Measurements from ENCODE around the gene ATG9A. TPM values are rescaled to one million over a fixed set of nuclear protein-coding genes. Genes with fewer than 3 reads are reported as not detected.

ATG9A gene
- total RNA-seq, 2 donors from 2014 or later: 21.0 to 27.7 TPM

DNA sequence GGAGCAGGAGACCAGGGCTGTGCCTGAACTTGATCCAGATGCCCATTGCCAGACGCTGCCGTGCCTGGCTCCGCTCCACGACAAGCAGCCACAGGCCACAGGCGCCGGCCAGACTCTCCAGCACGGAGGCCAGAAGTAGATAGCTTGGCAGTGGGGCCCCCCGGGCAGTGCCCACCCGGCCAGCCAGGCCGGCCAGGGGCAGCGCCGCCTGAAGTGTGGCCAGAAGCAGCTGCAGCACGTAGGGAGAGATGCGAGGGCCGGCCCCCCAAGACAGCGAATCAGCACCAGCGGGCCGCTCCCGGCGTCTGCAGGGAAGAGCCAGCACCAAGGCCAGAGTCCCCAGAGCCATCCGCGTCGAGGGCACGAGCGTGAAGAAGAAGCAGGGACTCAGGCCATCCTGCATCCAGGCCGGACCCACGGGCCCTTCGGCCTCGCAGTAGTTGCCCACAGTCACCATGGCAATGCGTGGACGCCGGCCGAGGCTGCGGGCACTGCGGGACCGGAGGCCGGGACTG, 11.2 kb downstream of the ATG9A start:
- intact Hi-C loops (cut with DNase I): no loop called here
- TF ChIP-seq, protein P1, sequence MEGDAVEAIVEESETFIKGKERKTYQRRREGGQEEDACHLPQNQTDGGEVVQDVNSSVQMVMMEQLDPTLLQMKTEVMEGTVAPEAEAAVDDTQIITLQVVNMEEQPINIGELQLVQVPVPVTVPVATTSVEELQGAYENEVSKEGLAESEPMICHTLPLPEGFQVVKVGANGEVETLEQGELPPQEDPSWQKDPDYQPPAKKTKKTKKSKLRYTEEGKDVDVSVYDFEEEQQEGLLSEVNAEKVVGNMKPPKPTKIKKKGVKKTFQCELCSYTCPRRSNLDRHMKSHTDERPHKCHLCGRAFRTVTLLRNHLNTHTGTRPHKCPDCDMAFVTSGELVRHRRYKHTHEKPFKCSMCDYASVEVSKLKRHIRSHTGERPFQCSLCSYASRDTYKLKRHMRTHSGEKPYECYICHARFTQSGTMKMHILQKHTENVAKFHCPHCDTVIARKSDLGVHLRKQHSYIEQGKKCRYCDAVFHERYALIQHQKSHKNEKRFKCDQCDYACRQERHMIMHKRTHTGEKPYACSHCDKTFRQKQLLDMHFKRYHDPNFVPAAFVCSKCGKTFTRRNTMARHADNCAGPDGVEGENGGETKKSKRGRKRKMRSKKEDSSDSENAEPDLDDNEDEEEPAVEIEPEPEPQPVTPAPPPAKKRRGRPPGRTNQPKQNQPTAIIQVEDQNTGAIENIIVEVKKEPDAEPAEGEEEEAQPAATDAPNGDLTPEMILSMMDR (IDR thresholded peaks at IDR 0.05): no peak
- TF ChIP-seq POLR2A (IDR thresholded peaks at IDR 0.05): no peak
- Histone ChIP-seq H3K4me3 (peak overlapping the region in 1 of 2 donors; percentile 1), H3K27ac (peak overlapping the region; percentile 68 to 92 (median 90)), H3K36me3 (replicated peaks in 1 of 2; ENCODE audit: insufficient read depth in 1 of 2, low read depth in 2 of 2) (peaks cover 3 to 11% of the 10 kb centered on the region in 2 donors), H3K4me1 (peaks cover 31% of the 10 kb centered on the region), H3K9me3 (no peaks in the 10 kb centered on the region), H3K27me3 (no peaks in the 10 kb centered on the region)
- WGBS, 2 donors: 0 to 1% methylated on average over 16 to 37 of the region's 37 CpGs
- ATAC-seq (peak; percentile 52), DNase-seq (peak; percentile 66 to 75 (median 71))

DNA sequence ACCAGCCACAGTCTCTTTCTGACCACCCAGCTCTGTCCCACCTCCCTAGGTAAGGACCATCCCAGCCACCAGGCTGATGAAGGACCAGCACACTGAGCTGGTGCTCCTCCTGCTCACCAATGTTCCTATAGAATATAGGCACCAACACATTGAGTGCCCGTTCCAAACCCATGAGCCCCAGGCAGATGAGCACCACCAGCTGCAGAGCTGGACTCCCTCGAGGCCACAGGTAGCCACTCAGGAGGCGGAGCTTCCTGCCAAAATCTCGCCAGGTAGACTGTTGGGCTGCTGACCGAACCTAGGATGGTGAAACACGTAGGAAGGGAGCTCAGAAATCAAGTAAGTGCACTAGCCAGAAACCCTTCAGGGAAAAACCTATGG, 12.9 kb downstream of the ATG9A start:
- no peaks in the 10 kb centered on the region for H3K27me3 ChIP-seq
- H3K9me3 ChIP-seq: no peaks in the 10 kb centered on the region
- H3K4me1 ChIP-seq: peaks cover 31% of the 10 kb centered on the region
- H3K27ac ChIP-seq: no peak overlapping the region
- TF ChIP-seq POLR2A (IDR thresholded peaks at IDR 0.05): no peak
- TF ChIP-seq, protein P1 (IDR thresholded peaks at IDR 0.05): no peak
- no peak for DNase-seq
- WGBS, 2 donors: 85 to 92% methylated on average over 2 to 6 of the region's 6 CpGs
- ATAC-seq: no peak
- H3K36me3 ChIP-seq (replicated peaks in 1 of 2; ENCODE audit: insufficient read depth in 1 of 2, low read depth in 2 of 2): peaks cover 0 to 4% of the 10 kb centered on the region in 2 donors
- intact Hi-C loops (cut with DNase I): no loop called here
- H3K4me3 ChIP-seq: no peak overlapping the region

DNA sequence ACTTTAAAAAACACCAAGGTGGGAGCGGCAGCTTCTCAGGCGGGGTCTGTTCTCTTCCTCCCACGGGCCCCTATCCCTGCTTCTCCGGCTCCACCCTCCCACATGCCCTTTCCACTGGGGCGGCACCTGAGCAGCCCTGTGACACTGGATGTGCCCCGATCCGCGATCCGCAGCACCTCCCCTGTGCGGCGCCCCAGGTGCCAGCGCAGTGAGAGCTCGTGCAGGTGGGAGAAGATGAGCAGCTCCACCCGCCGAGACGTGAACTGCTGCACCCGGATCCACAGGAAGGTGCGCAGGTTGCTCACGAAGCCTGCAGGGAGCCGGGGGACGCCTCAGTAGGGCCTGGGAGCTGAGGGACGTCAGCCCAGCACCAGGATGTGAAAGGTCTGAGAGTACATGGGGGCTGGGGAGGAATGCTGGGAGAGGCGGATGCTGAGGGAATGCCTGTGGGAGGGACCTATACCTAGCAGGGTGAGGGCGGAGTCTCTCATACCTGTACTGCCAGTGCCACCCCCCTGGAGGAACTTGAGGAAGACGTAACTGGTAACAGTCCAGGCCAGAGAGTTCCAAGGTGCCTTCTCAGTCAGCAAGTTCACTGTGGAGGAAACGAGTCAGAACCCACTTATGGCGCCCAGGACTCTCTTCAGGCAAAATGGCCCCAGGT, 13.4 kb downstream of the ATG9A start:
- intact Hi-C loops (cut with DNase I): no loop called here
- no peak overlapping the region for H3K4me3 ChIP-seq
- DNase-seq: no peak
- 90 to 94% methylated on average over 19 to 27 of the region's 27 CpGs for WGBS, 2 donors
- H3K9me3 ChIP-seq: no peaks in the 10 kb centered on the region
- no peak for ATAC-seq
- H3K27ac ChIP-seq: no peak overlapping the region
- TF ChIP-seq, protein P1 (IDR thresholded peaks at IDR 0.05): no peak
- TF ChIP-seq POLR2A (IDR thresholded peaks at IDR 0.05): no peak
- no peaks in the 10 kb centered on the region for H3K27me3 ChIP-seq
- peaks cover 31% of the 10 kb centered on the region for H3K4me1 ChIP-seq
- peaks cover 0 to 2% of the 10 kb centered on the region in 2 donors for H3K36me3 ChIP-seq (replicated peaks in 1 of 2; ENCODE audit: insufficient read depth in 1 of 2, low read depth in 2 of 2)

DNA sequence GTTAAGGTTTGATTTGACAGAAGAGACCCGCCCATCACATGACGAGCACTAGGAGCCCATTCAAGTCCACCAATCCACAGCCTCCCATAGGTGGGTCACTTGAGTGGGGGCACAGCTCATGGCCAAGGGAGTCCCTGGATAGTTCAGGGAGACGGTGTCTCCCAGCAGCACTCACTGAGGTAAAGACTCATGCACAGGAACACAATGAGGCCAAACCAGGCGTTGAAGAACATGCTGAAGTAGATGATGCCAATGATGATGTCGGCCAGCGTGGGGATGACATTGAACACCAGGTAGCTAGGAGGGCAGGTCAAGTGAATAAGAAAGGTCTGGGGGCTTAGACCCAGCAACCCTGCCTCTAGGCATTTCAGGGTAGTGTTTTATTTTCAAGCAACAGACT, 14.7 kb downstream of the ATG9A start:
- intact Hi-C loops (cut with DNase I): no loop called here
- no peak overlapping the region for H3K4me3 ChIP-seq
- H3K36me3 ChIP-seq (replicated peaks in 1 of 2; ENCODE audit: insufficient read depth in 1 of 2, low read depth in 2 of 2): peaks cover 0 to 2% of the 10 kb centered on the region in 2 donors
- peaks cover 28% of the 10 kb centered on the region for H3K4me1 ChIP-seq
- no peaks in the 10 kb centered on the region for H3K9me3 ChIP-seq
- WGBS, 2 donors: 86 to 89% methylated on average over 6 of the region's 6 CpGs
- no peak for TF ChIP-seq POLR2A (IDR thresholded peaks at IDR 0.05)
- no peaks in the 10 kb centered on the region for H3K27me3 ChIP-seq
- DNase-seq (no peak), ATAC-seq (no peak)
- no peak overlapping the region for H3K27ac ChIP-seq

DNA sequence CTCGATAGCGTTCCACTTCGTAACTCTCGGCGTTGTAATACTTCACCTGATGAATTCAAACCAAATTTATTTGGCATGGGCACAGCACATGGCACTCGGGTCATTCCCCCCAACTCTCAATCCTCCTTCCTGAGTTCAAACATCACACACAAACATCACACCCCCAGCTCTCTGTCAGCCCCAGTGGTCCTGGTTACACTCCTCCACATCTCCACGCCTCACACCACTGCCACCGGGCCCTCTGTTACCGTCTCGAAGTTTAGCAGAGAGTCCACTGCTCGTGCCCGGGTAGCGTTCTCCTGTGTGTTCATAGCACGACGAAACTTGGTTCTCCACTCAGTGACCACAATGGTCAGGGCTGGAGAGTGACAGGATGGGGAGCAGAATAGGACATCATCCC, 15.3 kb downstream of the ATG9A start:
- WGBS, 2 donors: 94 to 95% methylated on average over 15 of the region's 15 CpGs
- no peaks in the 10 kb centered on the region for H3K9me3 ChIP-seq
- ATAC-seq (no peak), DNase-seq (peak in 1 of 4 donors; percentile 5)
- H3K27me3 ChIP-seq: no peaks in the 10 kb centered on the region
- TF ChIP-seq, protein P1 (IDR thresholded peaks at IDR 0.05): no peak
- TF ChIP-seq POLR2A (IDR thresholded peaks at IDR 0.05): no peak
- H3K4me1 ChIP-seq: peaks cover 22% of the 10 kb centered on the region
- no peak overlapping the region for H3K4me3 ChIP-seq
- no peak overlapping the region for H3K27ac ChIP-seq
- H3K36me3 ChIP-seq (replicated peaks in 1 of 2; ENCODE audit: insufficient read depth in 1 of 2, low read depth in 2 of 2): peaks cover 0 to 2% of the 10 kb centered on the region in 2 donors
- intact Hi-C loops (cut with DNase I): no loop called here

Data from body of pancreas (tissue), 4 donors.